Measurements from ENCODE around the gene NHS.
"Not testable (repeated sequence)": the region's sequence is repeated elsewhere in the genome, so short reads cannot be mapped to it uniquely, and the experiment has no call there.

The NHS gene

GRCh38 chrX:17549107-17549651 is 174.2 kb downstream of the NHS start:
- no peak for DNase-seq (ENCODE audit: low read depth)

GRCh38 chrX:17550011-17550410 is 175.0 kb downstream of the NHS start:
- no peak for DNase-seq (ENCODE audit: low read depth)

- DNase-seq (ENCODE audit: low read depth) = no peak
These were observed 177.1 kb downstream of the NHS start for GRCh38 chrX:17552044-17552650.

- DNase-seq (ENCODE audit: low read depth) = no peak
These were observed 178.5 kb downstream of the NHS start for GRCh38 chrX:17553469-17553868.

GRCh38 chrX:17553961-17554482 is 179.0 kb downstream of the NHS start:
- no peak for DNase-seq (ENCODE audit: low read depth)

GRCh38 chrX:17554914-17555313 is 179.9 kb downstream of the NHS start:
- DNase-seq (ENCODE audit: low read depth) = no peak

GRCh38 chrX:17555846-17556245 is 180.8 kb downstream of the NHS start:
- DNase-seq (ENCODE audit: low read depth) = no peak

- no peak for DNase-seq (ENCODE audit: low read depth)
These were observed 184.9 kb downstream of the NHS start for GRCh38 chrX:17559728-17560379.

- no peak for DNase-seq (ENCODE audit: low read depth)
These were observed 185.4 kb downstream of the NHS start for GRCh38 chrX:17560385-17560784.

GRCh38 chrX:17563076-17563475 is 188.1 kb downstream of the NHS start:
- DNase-seq (ENCODE audit: low read depth) = no peak

GRCh38 chrX:17563515-17563914 is 188.5 kb downstream of the NHS start:
- no peak for DNase-seq (ENCODE audit: low read depth)

GRCh38 chrX:17564689-17565409 is 189.8 kb downstream of the NHS start:
- DNase-seq (ENCODE audit: low read depth) = no peak

GRCh38 chrX:17566740-17567139 is 191.7 kb downstream of the NHS start:
- DNase-seq (ENCODE audit: low read depth) = no peak

- DNase-seq (ENCODE audit: low read depth) = no peak
These were observed 192.2 kb downstream of the NHS start for GRCh38 chrX:17567187-17567586.

GRCh38 chrX:17567821-17568220 is 192.8 kb downstream of the NHS start:
- DNase-seq (ENCODE audit: low read depth) = no peak

- not testable (repeated sequence) for DNase-seq (ENCODE audit: low read depth)
These were observed 193.8 kb downstream of the NHS start for GRCh38 chrX:17568804-17569203.

- no peak for DNase-seq (ENCODE audit: low read depth)
These were observed 204.0 kb downstream of the NHS start for GRCh38 chrX:17579026-17579425.

GRCh38 chrX:17580539-17581152 is 205.6 kb downstream of the NHS start:
- no peak for DNase-seq (ENCODE audit: low read depth)

GRCh38 chrX:17581641-17582040 is 206.6 kb downstream of the NHS start:
- DNase-seq (ENCODE audit: low read depth) = no peak

GRCh38 chrX:17584248-17584681 is 209.3 kb downstream of the NHS start:
- no peak for DNase-seq (ENCODE audit: low read depth)

- no peak for DNase-seq (ENCODE audit: low read depth)
These were observed 210.0 kb downstream of the NHS start for GRCh38 chrX:17585006-17585405.

GRCh38 chrX:17587366-17587765 is 212.4 kb downstream of the NHS start:
- no peak for DNase-seq (ENCODE audit: low read depth)

Data from stimulated activated CD8-positive, alpha-beta memory T cell treated with anti-CD3 and anti-CD28 coated beads, Interleukin-12 subunit alpha, Interleukin-12 subunit beta, amount 100 ng/mL, for 1 hour (primary cell).